MM.1S (cell line): Measurements from ENCODE around the gene RAB21.

Experiments used
- CTCF ChIP-seq: fragments of 300-600 bp; sonication (generic); IDR thresholded peaks from 2 replicates; pipeline ENCODE4 v1.5.1; 2016; ENCODE audit warnings: antibody characterized with exemption, low read length, mixed read lengths
- EZH2 ChIP-seq: fragments of 300-600 bp; sonication (generic); optimal IDR thresholded peaks from 2 replicates; pipeline ENCODE3; 2017; ENCODE audit warnings: low read depth, mild to moderate bottlenecking, antibody characterized with exemption, low read length, mixed read lengths
- EZH2phosphoT487 ChIP-seq: fragments of 300-600 bp; sonication (generic); IDR thresholded peaks from 2 replicates; pipeline ENCODE4 v1.6.1; 2018; ENCODE audit warnings: antibody characterized with exemption, low read length

- TF ChIP-seq CTCF (no peak), EZH2phosphoT487 (no peak), EZH2 (no peak)
Measured at GRCh38 chr12:71704920-71705319, 49.7 kb upstream of the RAB21 start.
